ENCODE measurements around the gene SLC25A40. TPM values are rescaled to one million over a fixed set of nuclear protein-coding genes. Genes with fewer than 3 reads are reported as not detected.

The SLC25A40 gene
- total RNA-seq, 4 donors from 2014 or later, result 3.2 to 90.2 (median 27.1) TPM

GRCh38 chr7:87797395-87797794 lies 78.8 kb downstream of the SLC25A40 start:
- H3K4me1 ChIP-seq, result no peaks in the 10 kb centered on the region
- no peaks in the 10 kb centered on the region for H3K27me3 ChIP-seq
- no peak overlapping the region for H3K4me3 ChIP-seq
- TF ChIP-seq POLR2A (IDR thresholded peaks at IDR 0.05) (no peak), CTCF (IDR thresholded peaks at IDR 0.05) (no peak)
- no peak for DNase-seq
- H3K36me3 ChIP-seq, result no peaks in the 10 kb centered on the region
- no peak overlapping the region for H3K27ac ChIP-seq
- intact Hi-C loops (cut with DNase I; ENCODE audit: low total_unique reads), result no loop called here
- peaks cover 0 to 6% of the 10 kb centered on the region in 2 donors for H3K9me3 ChIP-seq

- no peak overlapping the region for H3K27ac ChIP-seq
- no peak for DNase-seq
- no peaks in the 10 kb centered on the region for H3K36me3 ChIP-seq
- no peak overlapping the region for H3K4me3 ChIP-seq
- no peak for TF ChIP-seq POLR2A (IDR thresholded peaks at IDR 0.05)
- TF ChIP-seq CTCF (IDR thresholded peaks at IDR 0.05), result no peak
- H3K4me1 ChIP-seq, result no peaks in the 10 kb centered on the region
- H3K9me3 ChIP-seq, result no peaks in the 10 kb centered on the region
- intact Hi-C loops (cut with DNase I; ENCODE audit: low total_unique reads), result no loop called here
- no peaks in the 10 kb centered on the region for H3K27me3 ChIP-seq
Observed at GRCh38 chr7:87785368-87785995, 90.7 kb downstream of the SLC25A40 start.

GRCh38 chr7:87784424-87784823 lies 91.7 kb downstream of the SLC25A40 start:
- Histone ChIP-seq H3K4me1 (no peaks in the 10 kb centered on the region), H3K27me3 (no peaks in the 10 kb centered on the region), H3K9me3 (no peaks in the 10 kb centered on the region), H3K36me3 (no peaks in the 10 kb centered on the region), H3K4me3 (no peak overlapping the region), H3K27ac (no peak overlapping the region)
- TF ChIP-seq CTCF (IDR thresholded peaks at IDR 0.05), result no peak
- TF ChIP-seq POLR2A (IDR thresholded peaks at IDR 0.05), result no peak
- intact Hi-C loops (cut with DNase I; ENCODE audit: low total_unique reads), result no loop called here
- no peak for DNase-seq

Other genes starting within 250 kb of the SLC25A40 start
- gene RUNDC3B, start 248.0 kb downstream of the SLC25A40 start, total RNA-seq, result 10 to 100 TPM in 2 of 4 donors, 1 to 10 TPM in 2; 3.2 to 34.8 (median 10.0) TPM
- gene DBF4, start 133 bp upstream of the SLC25A40 start, total RNA-seq, result 10 to 100 TPM in 2 of 4 donors, 1 to 10 TPM in 2; 1.3 to 27.7 (median 9.4) TPM
- gene ADAM22, start 57.9 kb upstream of the SLC25A40 start, total RNA-seq, result 10 to 100 TPM in 2 of 4 donors, 1 to 10 TPM in 2; 6.8 to 87.5 (median 13.3) TPM

Measured in uterus (tissue), 4 donors.